Measurements from ENCODE around the gene CNBD2.

- TF ChIP-seq POLR2A (IDR thresholded peaks at IDR 0.05): no peak
- TF ChIP-seq CTCF (IDR thresholded peaks at IDR 0.05 in 4 of 5, conservative IDR thresholded peaks at IDR 0.05 in 1 of 5): no peak
Observed at GRCh38 chr20:35978041-35978513, 9.7 kb downstream of the CNBD2 start.

All from gastrocnemius medialis (tissue), 4 donors.